Measurements from ENCODE around the gene NSD2.

NSD2 gene

GRCh38 chr4:1989533-1990347 lies 118.5 kb downstream of the NSD2 start:
- H2BK120ac ChIP-seq (ENCODE audit: low read depth, low read length) = no peak overlapping the region
- no peak overlapping the region for H2AK5ac ChIP-seq (ENCODE audit: low read length, severe bottlenecking)
- H3K79me1 ChIP-seq (replicated peaks; ENCODE audit: low read length, poor library complexity, severe bottlenecking) = peaks cover 63% of the 10 kb centered on the region
- H2BK5ac ChIP-seq (ENCODE audit: low read depth, low read length, poor library complexity, severe bottlenecking) = no peak overlapping the region
- H3K9me3 ChIP-seq (ENCODE audit: control insufficient read depth, low read length) = no peaks in the 10 kb centered on the region
- H3K4me3 ChIP-seq (ENCODE audit: insufficient read depth in 1 of 2, low read depth in 1 of 2, low read length in 2 of 2) = no peak overlapping the region
- peaks cover 49 to 79% of the 10 kb centered on the region in 2 experiments for H3K36me3 ChIP-seq (ENCODE audit: control insufficient read depth in 1 of 2, insufficient read depth in 2 of 2, low read depth in 1 of 2, low read length in 2 of 2)
- no peak overlapping the region for H4K91ac ChIP-seq (ENCODE audit: low read length)
- no peak overlapping the region for H3K9ac ChIP-seq (ENCODE audit: low read length)
- H3K4me2 ChIP-seq (ENCODE audit: low read length, poor library complexity, severe bottlenecking) = no peak overlapping the region
- H2BK12ac ChIP-seq (ENCODE audit: low read length in 2 of 2) = no peak overlapping the region
- H3K18ac ChIP-seq (ENCODE audit: low read depth in 1 of 2, low read length in 2 of 2) = no peak overlapping the region
- 96% methylated on average over 33 of the region's 33 CpGs for WGBS
- no peak overlapping the region for H2AFZ ChIP-seq (ENCODE audit: low read depth, low read length)
- no peak for DNase-seq
- peaks cover 4% of the 10 kb centered on the region for H3K4me1 ChIP-seq (ENCODE audit: control insufficient read depth, insufficient read depth, low read depth, low read length)
- no peak overlapping the region for H3K27ac ChIP-seq (ENCODE audit: low read length, poor library complexity, severe bottlenecking)
- H3K4ac ChIP-seq (ENCODE audit: low read depth in 1 of 2, low read length in 2 of 2) = no peak overlapping the region
- H3K27me3 ChIP-seq (ENCODE audit: control insufficient read depth in 1 of 2, insufficient read depth in 1 of 2, low read length in 2 of 2) = no peaks in the 10 kb centered on the region
- no peak overlapping the region for H3K14ac ChIP-seq (ENCODE audit: low read length in 2 of 2)
- H4K8ac ChIP-seq (ENCODE audit: low read length) = no peak overlapping the region
- no peak overlapping the region for H3K23ac ChIP-seq (ENCODE audit: low read length in 2 of 2)
- no peak overlapping the region for H2BK15ac ChIP-seq (ENCODE audit: low read depth, poor library complexity, severe bottlenecking)

GRCh38 chr4:1990348-1990645 lies 119.1 kb downstream of the NSD2 start:
- Histone ChIP-seq H3K27me3 (ENCODE audit: control insufficient read depth in 1 of 2, insufficient read depth in 1 of 2, low read length in 2 of 2) (no peaks in the 10 kb centered on the region), H2BK120ac (ENCODE audit: low read depth, low read length) (no peak overlapping the region), H3K36me3 (ENCODE audit: control insufficient read depth in 1 of 2, insufficient read depth in 2 of 2, low read depth in 1 of 2, low read length in 2 of 2) (peaks cover 43 to 73% of the 10 kb centered on the region in 2 experiments), H4K8ac (ENCODE audit: low read length) (no peak overlapping the region), H3K9ac (ENCODE audit: low read length) (no peak overlapping the region), H3K14ac (ENCODE audit: low read length in 2 of 2) (no peak overlapping the region), H2BK15ac (ENCODE audit: low read depth, poor library complexity, severe bottlenecking) (no peak overlapping the region), H3K18ac (ENCODE audit: low read depth in 1 of 2, low read length in 2 of 2) (no peak overlapping the region), H3K79me1 (replicated peaks; ENCODE audit: low read length, poor library complexity, severe bottlenecking) (peaks cover 61% of the 10 kb centered on the region), H3K4ac (ENCODE audit: low read depth in 1 of 2, low read length in 2 of 2) (no peak overlapping the region), H3K9me3 (ENCODE audit: control insufficient read depth, low read length) (no peaks in the 10 kb centered on the region), H2AFZ (ENCODE audit: low read depth, low read length) (no peak overlapping the region), H2BK5ac (ENCODE audit: low read depth, low read length, poor library complexity, severe bottlenecking) (no peak overlapping the region), H2BK12ac (ENCODE audit: low read length in 2 of 2) (no peak overlapping the region), H3K4me3 (ENCODE audit: insufficient read depth in 1 of 2, low read depth in 1 of 2, low read length in 2 of 2) (no peak overlapping the region), H3K27ac (ENCODE audit: low read length, poor library complexity, severe bottlenecking) (no peak overlapping the region), H4K91ac (ENCODE audit: low read length) (no peak overlapping the region), H2AK5ac (ENCODE audit: low read length, severe bottlenecking) (no peak overlapping the region), H3K23ac (ENCODE audit: low read length in 2 of 2) (no peak overlapping the region), H3K4me2 (ENCODE audit: low read length, poor library complexity, severe bottlenecking) (no peak overlapping the region), H3K4me1 (ENCODE audit: control insufficient read depth, insufficient read depth, low read depth, low read length) (peaks cover 4% of the 10 kb centered on the region)
- WGBS = 93% methylated on average over 10 of the region's 10 CpGs
- no peak for DNase-seq

- Histone ChIP-seq H3K27me3 (ENCODE audit: control insufficient read depth in 1 of 2, insufficient read depth in 1 of 2, low read length in 2 of 2) (no peaks in the 10 kb centered on the region), H2BK12ac (ENCODE audit: low read length in 2 of 2) (no peak overlapping the region), H3K4me1 (ENCODE audit: control insufficient read depth, insufficient read depth, low read depth, low read length) (peaks cover 4% of the 10 kb centered on the region), H3K4me2 (ENCODE audit: low read length, poor library complexity, severe bottlenecking) (no peak overlapping the region), H3K27ac (ENCODE audit: low read length, poor library complexity, severe bottlenecking) (no peak overlapping the region), H3K79me1 (replicated peaks; ENCODE audit: low read length, poor library complexity, severe bottlenecking) (peaks cover 58% of the 10 kb centered on the region), H2AFZ (ENCODE audit: low read depth, low read length) (no peak overlapping the region), H2BK120ac (ENCODE audit: low read depth, low read length) (no peak overlapping the region), H4K91ac (ENCODE audit: low read length) (no peak overlapping the region), H3K23ac (ENCODE audit: low read length in 2 of 2) (no peak overlapping the region), H2BK5ac (ENCODE audit: low read depth, low read length, poor library complexity, severe bottlenecking) (no peak overlapping the region), H3K14ac (ENCODE audit: low read length in 2 of 2) (no peak overlapping the region), H3K36me3 (ENCODE audit: control insufficient read depth in 1 of 2, insufficient read depth in 2 of 2, low read depth in 1 of 2, low read length in 2 of 2) (peaks cover 40 to 69% of the 10 kb centered on the region in 2 experiments), H3K4ac (ENCODE audit: low read depth in 1 of 2, low read length in 2 of 2) (no peak overlapping the region), H3K4me3 (ENCODE audit: insufficient read depth in 1 of 2, low read depth in 1 of 2, low read length in 2 of 2) (no peak overlapping the region), H3K18ac (ENCODE audit: low read depth in 1 of 2, low read length in 2 of 2) (no peak overlapping the region), H2AK5ac (ENCODE audit: low read length, severe bottlenecking) (no peak overlapping the region), H2BK15ac (ENCODE audit: low read depth, poor library complexity, severe bottlenecking) (no peak overlapping the region), H3K9me3 (ENCODE audit: control insufficient read depth, low read length) (no peaks in the 10 kb centered on the region), H3K9ac (ENCODE audit: low read length) (no peak overlapping the region), H4K8ac (ENCODE audit: low read length) (no peak overlapping the region)
- WGBS = 98% methylated on average over 5 of the region's 5 CpGs
- no peak for DNase-seq
Observed at GRCh38 chr4:1990676-1991075, 119.5 kb downstream of the NSD2 start.

GRCh38 chr4:1991087-1991486 lies 119.9 kb downstream of the NSD2 start:
- Histone ChIP-seq H3K27ac (ENCODE audit: low read length, poor library complexity, severe bottlenecking) (no peak overlapping the region), H3K9ac (ENCODE audit: low read length) (no peak overlapping the region), H3K9me3 (ENCODE audit: control insufficient read depth, low read length) (no peaks in the 10 kb centered on the region), H3K18ac (ENCODE audit: low read depth in 1 of 2, low read length in 2 of 2) (no peak overlapping the region), H3K14ac (ENCODE audit: low read length in 2 of 2) (no peak overlapping the region), H2BK12ac (ENCODE audit: low read length in 2 of 2) (no peak overlapping the region), H2AK5ac (ENCODE audit: low read length, severe bottlenecking) (no peak overlapping the region), H3K4me1 (ENCODE audit: control insufficient read depth, insufficient read depth, low read depth, low read length) (peaks cover 4% of the 10 kb centered on the region), H4K91ac (ENCODE audit: low read length) (no peak overlapping the region), H2BK15ac (ENCODE audit: low read depth, poor library complexity, severe bottlenecking) (no peak overlapping the region), H2BK5ac (ENCODE audit: low read depth, low read length, poor library complexity, severe bottlenecking) (no peak overlapping the region), H3K23ac (ENCODE audit: low read length in 2 of 2) (no peak overlapping the region), H3K4ac (ENCODE audit: low read depth in 1 of 2, low read length in 2 of 2) (no peak overlapping the region), H2BK120ac (ENCODE audit: low read depth, low read length) (no peak overlapping the region), H3K27me3 (ENCODE audit: control insufficient read depth in 1 of 2, insufficient read depth in 1 of 2, low read length in 2 of 2) (no peaks in the 10 kb centered on the region), H2AFZ (ENCODE audit: low read depth, low read length) (no peak overlapping the region), H4K8ac (ENCODE audit: low read length) (no peak overlapping the region), H3K79me1 (replicated peaks; ENCODE audit: low read length, poor library complexity, severe bottlenecking) (peaks cover 54% of the 10 kb centered on the region), H3K4me2 (ENCODE audit: low read length, poor library complexity, severe bottlenecking) (no peak overlapping the region), H3K36me3 (ENCODE audit: control insufficient read depth in 1 of 2, insufficient read depth in 2 of 2, low read depth in 1 of 2, low read length in 2 of 2) (peaks cover 36 to 65% of the 10 kb centered on the region in 2 experiments), H3K4me3 (ENCODE audit: insufficient read depth in 1 of 2, low read depth in 1 of 2, low read length in 2 of 2) (no peak overlapping the region)
- WGBS = 97% methylated on average over 11 of the region's 11 CpGs
- no peak for DNase-seq
